Raji (cell line): ENCODE measurements around the gene ROBO3.

Experiments
- POLR2A ChIP-seq: IDR thresholded peaks from 2 replicates; pipeline ENCODE4 v1.6.1; 2011; ENCODE audit warnings: low read depth, low read length, control low read depth; ENCODE audit not compliant: insufficient read depth

Gene ROBO3

DNA sequence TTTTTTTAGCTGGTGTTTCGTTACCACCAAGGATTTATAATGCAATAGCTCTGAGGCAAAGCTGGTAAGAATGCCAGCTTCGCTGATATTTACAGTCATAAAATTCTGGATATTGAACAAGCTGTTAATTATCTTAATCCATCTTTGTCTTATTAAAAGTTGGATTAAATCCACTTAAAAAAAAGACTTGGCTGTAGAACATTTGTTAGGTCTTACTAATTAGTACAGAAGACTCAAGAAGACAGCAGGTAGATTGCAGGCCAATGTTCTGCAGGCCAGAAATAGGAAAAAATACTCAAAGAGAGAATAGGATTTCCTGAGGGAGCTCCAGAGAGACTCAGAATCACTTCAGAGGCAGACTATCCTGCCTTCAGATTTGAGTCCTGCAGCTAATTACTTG, 24.9 kb downstream of the ROBO3 start:
- no peak for TF ChIP-seq POLR2A

DNA sequence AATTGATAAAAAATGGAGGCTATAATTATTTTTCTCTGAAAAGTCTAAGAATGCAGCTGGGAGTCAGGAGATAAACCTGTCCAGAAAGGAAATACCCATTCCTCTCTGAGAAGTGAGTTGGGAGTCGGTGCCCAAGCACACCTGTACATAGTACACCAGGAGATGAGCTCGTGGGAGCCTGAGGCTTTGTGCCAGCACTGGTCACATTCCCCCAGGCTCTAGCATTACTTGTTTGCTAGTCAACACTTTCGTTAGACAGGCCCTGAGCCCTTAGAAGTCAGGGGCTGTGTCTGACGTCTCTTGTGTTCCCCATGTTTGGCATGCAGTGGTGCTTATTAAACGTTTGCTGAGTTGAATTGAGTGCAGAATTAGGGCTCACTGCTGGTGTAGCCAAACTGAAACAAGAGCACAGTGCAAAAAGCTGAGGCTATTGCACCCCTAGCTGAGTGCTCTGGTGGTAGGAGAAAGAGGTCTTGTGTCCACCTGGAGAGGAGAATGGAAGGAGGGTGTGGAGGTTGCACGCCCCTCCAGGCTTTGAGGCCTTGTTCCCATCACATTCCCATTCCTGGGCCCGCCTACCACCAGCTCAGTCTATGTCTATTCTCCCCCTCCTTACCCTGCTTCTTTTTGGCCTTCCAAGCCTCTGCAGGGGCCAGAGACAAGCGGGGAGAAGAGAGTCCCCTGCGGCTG, 25.6 kb downstream of the ROBO3 start:
- no peak for TF ChIP-seq POLR2A

DNA sequence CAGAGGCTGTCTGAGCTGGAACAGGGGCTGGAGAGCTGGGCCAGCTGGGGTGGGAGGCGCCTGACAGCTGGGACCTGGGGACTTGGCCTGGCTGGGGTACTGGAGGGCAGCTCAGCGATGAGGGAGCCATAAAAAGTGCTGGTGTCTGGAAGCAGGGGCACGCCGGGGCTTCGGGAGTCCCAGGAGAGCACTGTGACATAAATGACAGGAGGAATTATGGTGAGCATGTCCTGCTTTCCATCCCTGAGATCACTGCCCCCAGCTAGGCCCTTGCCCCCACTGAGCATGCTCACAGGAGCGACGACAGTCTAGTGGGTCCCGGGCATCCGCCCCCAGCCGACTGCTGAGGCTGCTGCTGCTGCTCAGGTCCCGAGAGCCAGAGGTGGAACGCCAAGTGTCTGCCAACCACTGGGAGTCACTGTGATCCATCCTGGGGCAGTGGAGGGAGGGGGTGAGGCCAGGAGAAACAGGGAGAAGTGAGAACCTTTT, 26.2 kb downstream of the ROBO3 start:
- TF ChIP-seq POLR2A: no peak

GRCh38 chr11:124892146-124892545, 26.9 kb downstream of the ROBO3 start:
- TF ChIP-seq POLR2A: no peak

DNA sequence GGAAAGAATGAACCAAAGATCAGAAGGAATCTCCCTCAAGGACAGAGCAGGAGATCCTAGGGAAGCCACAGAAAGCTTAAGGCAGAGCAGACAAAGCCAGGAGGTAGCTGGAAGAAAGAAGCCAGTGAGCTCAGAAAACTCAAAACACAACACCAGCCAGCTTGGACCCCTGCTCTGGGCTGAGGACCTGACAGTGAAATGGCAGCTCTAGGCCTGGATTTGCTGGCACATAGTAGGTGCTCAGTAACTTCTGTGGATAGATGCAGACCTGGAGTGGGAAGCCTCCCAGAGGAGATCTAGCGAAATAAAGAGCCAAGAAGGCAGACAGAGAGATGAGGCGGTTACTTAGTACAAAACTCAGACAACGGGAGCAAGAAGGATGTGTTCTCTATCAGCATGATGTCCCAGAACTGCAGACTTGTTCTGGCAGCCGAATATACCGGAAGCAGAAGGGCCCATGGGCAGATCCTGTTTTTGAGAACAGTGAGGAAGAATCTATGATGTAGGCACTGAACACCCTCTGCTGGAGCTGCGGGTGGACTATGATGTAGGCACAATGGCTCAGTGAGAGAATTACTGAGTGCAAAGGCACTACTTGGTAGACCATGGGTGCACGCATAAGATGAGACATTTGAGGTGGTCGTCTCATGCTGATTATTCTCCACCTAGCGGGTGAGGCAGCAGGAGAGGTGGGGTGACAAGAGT, 27.7 kb downstream of the ROBO3 start:
- TF ChIP-seq POLR2A: no peak

- no peak for TF ChIP-seq POLR2A
Observed at GRCh38 chr11:124893781-124894401, 28.7 kb downstream of the ROBO3 start.

DNA sequence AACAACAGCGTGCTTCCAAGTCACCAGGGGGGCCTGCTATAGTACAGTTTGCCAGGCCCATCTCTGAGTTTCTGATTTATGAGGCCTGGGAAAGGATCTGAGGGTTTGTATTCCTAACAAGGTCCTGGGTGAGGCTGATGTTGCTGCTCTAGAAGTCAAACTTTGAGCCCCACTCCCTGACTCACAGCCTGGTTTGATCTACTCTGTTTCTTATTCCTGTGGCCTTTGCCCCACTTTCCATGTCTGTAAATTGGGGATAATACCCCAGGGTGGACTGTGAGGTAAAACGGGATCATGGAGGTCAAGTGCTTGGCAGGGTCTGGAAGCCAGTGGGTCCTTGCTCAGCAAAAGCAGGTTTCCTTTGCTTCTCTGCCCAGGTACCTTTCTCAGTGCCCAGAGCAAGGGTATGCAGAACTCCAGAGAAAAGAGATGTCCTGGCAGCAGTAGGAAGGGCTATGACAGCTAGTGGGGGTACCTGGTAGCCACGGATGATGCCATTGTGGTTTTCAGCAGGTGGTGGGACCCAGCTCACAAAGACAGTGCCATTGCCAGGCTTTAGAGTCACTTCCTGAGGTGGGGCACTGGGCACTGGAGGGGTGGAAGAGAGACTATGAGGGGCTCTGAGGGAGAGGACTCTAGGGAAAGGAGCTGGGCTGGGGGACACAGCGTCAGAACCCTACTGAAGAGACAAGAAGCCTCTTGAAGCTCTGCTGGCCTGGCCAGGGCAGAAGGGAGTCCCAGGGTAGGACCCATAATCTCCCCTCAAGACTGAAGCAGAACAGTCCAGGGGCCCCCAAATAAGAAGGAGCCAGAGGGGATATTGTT, 29.6 kb downstream of the ROBO3 start:
- TF ChIP-seq POLR2A: no peak

DNA sequence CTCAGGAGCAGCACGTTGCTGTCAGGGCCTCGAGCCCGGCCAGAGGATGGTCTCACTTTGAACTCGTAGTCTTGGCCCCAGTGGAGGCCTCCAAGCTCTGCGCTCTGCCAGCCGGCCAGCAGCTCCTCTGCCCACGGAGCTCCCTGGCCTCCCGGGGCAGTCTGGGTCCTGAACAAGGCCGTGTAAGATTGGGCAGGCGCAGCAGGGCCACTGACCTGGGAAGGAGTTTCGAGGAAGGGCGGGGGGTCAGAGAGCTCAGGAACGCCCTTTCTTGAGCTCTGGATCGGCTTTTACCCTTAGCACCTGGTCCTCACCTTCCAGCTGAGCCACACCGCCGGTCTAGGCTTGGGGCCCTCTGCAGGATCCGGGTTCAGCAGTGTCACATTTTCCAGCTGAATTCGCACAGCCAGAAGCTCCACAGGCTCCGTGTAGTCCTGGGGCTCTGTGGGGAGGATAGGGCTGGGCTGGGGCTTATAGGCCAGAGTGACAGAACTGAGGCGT, 30.3 kb downstream of the ROBO3 start:
- no peak for TF ChIP-seq POLR2A

GRCh38 chr11:124896071-124896750, 31.0 kb downstream of the ROBO3 start:
- TF ChIP-seq POLR2A: no peak

DNA sequence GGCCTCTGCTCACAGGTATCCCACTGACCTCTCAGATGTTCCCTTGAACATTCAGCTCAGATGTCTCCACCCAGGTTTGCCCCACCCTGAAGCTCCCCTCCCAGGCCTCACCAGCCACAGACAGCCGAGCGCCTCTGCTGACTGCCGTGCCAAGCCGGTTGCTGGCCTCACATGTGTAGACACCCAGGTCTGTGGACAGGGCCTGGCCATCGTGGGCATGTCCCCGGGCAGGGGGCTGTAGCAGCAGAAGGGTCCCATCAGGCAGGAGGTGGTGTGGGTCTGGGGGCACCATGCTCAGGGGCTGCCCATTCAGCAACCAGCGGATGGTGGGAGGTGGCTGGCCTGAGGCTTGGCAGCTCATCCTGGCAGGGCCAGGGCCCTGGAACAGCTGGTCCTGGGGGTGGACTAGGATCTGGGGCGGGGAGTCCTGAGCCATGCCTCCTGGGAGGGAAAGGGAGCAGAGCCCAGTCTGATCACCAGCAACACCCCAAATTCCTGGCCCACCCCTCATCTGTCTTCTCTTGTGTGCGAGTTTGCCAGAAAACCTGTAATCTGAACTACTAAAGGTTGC, 31.7 kb downstream of the ROBO3 start:
- no peak for TF ChIP-seq POLR2A

- no peak for TF ChIP-seq POLR2A
Observed at GRCh38 chr11:124897674-124898262, 32.5 kb downstream of the ROBO3 start, which contains the start of gene ROBO4. ROBO4 (minus strand) TSS chr11:124897865; CDS start chr11:124897795, 70 bp downstream.

GRCh38 chr11:124898263-124898680, 33.0 kb downstream of the ROBO3 start:
- TF ChIP-seq POLR2A: no peak

- no peak for TF ChIP-seq POLR2A
Observed at GRCh38 chr11:124898711-124899110, 33.5 kb downstream of the ROBO3 start.
